Measurements from ENCODE around the gene KMT2E.

Gene KMT2E

GRCh38 chr7:104983578-104984539, 30.1 kb upstream of the KMT2E start (continued):
- TF ChIP-seq ZFHX2 (tag by site-specific recombination; conservative IDR thresholded peaks at IDR 0.05) (peak; percentile 75), SCRT2 (tag by site-specific recombination; IDR thresholded peaks at IDR 0.05) (no peak), KLF1 (tag by site-specific recombination; IDR thresholded peaks at IDR 0.05) (peak; percentile 96), ZBTB44 (tag by site-specific recombination; IDR thresholded peaks at IDR 0.05) (no peak), MZF1 (tag by site-specific recombination; IDR thresholded peaks at IDR 0.05; ENCODE audit: borderline replicate concordance) (peak; percentile 49; the same call in 1 of the 2 replicates), ZNF792 (tag by site-specific recombination; IDR thresholded peaks at IDR 0.05) (no peak), ZBTB1 (tag by site-specific recombination; IDR thresholded peaks at IDR 0.05) (no peak), ZNF518A (tag by site-specific recombination; conservative IDR thresholded peaks at IDR 0.05; ENCODE audit: low read depth) (peak; percentile 38), SETDB1 (IDR thresholded peaks at IDR 0.05; ENCODE audit: insufficient read length, low read length) (peak; percentile 14), ZNF624 (tag by site-specific recombination; IDR thresholded peaks at IDR 0.05) (no peak)
- TF ChIP-seq, protein P1, sequence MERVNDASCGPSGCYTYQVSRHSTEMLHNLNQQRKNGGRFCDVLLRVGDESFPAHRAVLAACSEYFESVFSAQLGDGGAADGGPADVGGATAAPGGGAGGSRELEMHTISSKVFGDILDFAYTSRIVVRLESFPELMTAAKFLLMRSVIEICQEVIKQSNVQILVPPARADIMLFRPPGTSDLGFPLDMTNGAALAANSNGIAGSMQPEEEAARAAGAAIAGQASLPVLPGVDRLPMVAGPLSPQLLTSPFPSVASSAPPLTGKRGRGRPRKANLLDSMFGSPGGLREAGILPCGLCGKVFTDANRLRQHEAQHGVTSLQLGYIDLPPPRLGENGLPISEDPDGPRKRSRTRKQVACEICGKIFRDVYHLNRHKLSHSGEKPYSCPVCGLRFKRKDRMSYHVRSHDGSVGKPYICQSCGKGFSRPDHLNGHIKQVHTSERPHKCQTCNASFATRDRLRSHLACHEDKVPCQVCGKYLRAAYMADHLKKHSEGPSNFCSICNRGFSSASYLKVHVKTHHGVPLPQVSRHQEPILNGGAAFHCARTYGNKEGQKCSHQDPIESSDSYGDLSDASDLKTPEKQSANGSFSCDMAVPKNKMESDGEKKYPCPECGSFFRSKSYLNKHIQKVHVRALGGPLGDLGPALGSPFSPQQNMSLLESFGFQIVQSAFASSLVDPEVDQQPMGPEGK (tag by site-specific recombination; IDR thresholded peaks at IDR 0.05) = peak; percentile 88
- TF ChIP-seq, protein P2, sequence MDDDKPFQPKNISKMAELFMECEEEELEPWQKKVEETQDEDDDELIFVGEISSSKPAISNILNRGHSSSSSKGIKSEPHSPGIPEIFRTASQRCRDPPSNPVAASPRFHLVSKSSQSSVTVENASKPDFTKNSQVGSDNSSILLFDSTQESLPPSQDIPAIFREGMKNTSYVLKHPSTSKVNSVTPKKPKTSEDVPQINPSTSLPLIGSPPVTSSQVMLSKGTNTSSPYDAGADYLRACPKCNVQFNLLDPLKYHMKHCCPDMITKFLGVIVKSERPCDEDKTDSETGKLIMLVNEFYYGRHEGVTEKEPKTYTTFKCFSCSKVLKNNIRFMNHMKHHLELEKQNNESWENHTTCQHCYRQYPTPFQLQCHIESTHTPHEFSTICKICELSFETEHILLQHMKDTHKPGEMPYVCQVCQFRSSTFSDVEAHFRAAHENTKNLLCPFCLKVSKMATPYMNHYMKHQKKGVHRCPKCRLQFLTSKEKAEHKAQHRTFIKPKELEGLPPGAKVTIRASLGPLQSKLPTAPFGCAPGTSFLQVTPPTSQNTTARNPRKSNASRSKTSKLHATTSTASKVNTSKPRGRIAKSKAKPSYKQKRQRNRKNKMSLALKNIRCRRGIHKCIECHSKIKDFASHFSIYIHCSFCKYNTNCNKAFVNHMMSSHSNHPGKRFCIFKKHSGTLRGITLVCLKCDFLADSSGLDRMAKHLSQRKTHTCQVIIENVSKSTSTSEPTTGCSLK (tag by site-specific recombination; IDR thresholded peaks at IDR 0.05) = no peak
- TF ChIP-seq, protein P3, sequence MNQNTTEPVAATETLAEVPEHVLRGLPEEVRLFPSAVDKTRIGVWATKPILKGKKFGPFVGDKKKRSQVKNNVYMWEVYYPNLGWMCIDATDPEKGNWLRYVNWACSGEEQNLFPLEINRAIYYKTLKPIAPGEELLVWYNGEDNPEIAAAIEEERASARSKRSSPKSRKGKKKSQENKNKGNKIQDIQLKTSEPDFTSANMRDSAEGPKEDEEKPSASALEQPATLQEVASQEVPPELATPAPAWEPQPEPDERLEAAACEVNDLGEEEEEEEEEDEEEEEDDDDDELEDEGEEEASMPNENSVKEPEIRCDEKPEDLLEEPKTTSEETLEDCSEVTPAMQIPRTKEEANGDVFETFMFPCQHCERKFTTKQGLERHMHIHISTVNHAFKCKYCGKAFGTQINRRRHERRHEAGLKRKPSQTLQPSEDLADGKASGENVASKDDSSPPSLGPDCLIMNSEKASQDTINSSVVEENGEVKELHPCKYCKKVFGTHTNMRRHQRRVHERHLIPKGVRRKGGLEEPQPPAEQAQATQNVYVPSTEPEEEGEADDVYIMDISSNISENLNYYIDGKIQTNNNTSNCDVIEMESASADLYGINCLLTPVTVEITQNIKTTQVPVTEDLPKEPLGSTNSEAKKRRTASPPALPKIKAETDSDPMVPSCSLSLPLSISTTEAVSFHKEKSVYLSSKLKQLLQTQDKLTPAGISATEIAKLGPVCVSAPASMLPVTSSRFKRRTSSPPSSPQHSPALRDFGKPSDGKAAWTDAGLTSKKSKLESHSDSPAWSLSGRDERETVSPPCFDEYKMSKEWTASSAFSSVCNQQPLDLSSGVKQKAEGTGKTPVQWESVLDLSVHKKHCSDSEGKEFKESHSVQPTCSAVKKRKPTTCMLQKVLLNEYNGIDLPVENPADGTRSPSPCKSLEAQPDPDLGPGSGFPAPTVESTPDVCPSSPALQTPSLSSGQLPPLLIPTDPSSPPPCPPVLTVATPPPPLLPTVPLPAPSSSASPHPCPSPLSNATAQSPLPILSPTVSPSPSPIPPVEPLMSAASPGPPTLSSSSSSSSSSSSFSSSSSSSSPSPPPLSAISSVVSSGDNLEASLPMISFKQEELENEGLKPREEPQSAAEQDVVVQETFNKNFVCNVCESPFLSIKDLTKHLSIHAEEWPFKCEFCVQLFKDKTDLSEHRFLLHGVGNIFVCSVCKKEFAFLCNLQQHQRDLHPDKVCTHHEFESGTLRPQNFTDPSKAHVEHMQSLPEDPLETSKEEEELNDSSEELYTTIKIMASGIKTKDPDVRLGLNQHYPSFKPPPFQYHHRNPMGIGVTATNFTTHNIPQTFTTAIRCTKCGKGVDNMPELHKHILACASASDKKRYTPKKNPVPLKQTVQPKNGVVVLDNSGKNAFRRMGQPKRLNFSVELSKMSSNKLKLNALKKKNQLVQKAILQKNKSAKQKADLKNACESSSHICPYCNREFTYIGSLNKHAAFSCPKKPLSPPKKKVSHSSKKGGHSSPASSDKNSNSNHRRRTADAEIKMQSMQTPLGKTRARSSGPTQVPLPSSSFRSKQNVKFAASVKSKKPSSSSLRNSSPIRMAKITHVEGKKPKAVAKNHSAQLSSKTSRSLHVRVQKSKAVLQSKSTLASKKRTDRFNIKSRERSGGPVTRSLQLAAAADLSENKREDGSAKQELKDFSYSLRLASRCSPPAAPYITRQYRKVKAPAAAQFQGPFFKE (tag by site-specific recombination; IDR thresholded peaks at IDR 0.05; ENCODE audit: borderline replicate concordance) = no peak
- TF ChIP-seq, protein P4, sequence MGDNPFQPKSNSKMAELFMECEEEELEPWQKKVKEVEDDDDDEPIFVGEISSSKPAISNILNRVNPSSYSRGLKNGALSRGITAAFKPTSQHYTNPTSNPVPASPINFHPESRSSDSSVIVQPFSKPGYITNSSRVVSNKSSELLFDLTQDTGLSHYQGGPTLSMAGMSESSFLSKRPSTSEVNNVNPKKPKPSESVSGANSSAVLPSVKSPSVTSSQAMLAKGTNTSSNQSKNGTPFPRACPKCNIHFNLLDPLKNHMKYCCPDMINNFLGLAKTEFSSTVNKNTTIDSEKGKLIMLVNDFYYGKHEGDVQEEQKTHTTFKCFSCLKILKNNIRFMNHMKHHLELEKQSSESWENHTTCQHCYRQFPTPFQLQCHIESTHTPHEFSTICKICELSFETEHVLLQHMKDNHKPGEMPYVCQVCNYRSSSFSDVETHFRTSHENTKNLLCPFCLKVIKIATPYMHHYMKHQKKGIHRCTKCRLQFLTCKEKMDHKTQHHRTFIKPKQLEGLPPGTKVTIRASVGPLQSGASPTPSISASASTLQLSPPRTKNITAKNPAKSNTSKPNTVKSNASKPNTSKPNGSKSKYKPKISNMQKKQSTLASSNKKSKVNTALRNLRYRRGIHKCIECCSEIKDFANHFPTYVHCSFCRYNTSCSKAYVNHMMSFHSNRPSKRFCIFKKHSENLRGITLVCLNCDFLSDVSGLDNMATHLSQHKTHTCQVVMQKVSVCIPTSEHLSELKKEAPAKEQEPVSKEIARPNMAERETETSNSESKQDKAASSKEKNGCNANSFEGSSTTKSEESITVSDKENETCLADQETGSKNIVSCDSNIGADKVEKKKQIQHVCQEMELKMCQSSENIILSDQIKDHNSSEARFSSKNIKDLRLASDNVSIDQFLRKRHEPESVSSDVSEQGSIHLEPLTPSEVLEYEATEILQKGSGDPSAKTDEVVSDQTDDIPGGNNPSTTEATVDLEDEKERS (tag by site-specific recombination; IDR thresholded peaks at IDR 0.05) = peak; percentile 17; the same call in 1 of the 2 replicates

Data from HEK293 (cell line).